ENCODE results near the gene TTC34.
"Not testable (repeated sequence)": the region's sequence is repeated elsewhere in the genome, so short reads cannot be mapped to it uniquely, and the experiment has no call there.

Gene TTC34

DNA sequence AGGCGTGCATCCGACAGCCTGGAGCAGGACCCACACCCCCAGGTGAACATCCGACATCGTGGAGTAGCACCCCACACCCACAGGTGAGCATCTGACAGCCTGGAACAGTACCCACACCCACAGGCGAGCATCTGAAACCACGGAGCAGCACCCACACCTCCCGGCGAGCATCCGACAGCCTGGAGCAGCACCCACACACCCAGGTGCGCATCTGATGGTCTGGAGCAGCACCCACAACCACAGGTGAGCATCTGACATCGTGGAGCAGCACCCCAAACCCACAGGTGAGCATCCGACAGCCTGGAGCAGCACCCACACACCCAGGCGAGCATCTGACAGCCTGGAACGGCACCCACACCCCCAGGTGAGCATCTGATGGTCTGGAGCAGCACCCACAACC, 46.1 kb downstream of the TTC34 start:
- not testable (repeated sequence) for DNase-seq

DNA sequence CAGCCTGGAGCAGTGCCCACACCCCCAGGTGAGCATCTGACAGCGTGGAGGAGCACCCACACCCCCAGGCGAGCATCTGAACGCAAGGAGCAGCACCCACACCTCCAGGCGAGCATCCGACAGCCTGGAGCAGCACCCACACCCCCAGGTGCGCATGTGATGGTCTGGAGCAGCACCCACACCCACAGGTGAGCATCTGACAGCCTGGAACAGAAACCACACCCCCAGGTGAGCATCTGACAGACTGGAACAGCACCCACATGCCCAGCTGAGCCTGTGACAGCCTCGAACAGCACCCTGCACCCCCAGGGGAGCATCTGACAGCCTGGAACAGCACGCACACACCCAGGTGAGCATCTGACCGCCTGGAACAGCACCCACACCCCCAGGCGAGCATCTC, 46.9 kb downstream of the TTC34 start:
- not testable (repeated sequence) for DNase-seq

DNA sequence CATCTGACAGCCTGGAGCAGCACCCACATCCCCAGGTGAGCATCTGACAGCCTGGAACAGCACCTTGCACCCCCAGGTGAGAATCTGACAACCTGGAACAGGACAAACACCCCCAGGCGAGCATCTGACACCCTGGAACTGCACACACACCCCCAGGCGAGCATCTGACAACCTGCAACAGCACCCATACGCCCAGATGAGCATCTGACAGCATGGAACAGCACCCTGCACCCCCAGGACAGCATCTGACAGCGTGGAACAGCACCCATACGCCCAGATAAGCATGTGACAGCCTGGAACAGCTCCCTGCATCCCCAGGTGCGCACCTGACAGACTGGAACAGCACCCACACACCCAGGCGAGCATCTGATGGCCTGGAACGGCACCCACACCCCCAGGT, 49.0 kb downstream of the TTC34 start:
- DNase-seq: not testable (repeated sequence)

DNA sequence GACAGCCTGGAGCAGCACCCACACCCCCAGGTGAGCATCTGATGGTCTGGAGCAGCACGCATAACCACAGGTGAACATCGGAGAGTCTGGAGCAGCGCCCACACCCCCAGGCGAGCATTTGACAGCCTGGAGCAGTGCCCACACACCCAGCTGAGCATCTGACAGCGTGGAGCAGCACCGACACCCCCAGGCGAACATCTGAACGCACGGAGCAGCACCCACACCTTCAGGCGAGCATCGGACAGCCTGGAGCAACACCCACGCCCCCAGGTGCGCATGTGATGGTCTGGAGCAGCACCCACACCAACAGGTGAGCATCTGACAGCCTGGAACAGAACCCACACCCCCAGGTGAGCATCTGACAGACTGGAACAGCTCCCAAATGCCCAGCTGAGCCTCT, 49.6 kb downstream of the TTC34 start:
- not testable (repeated sequence) for DNase-seq

DNA sequence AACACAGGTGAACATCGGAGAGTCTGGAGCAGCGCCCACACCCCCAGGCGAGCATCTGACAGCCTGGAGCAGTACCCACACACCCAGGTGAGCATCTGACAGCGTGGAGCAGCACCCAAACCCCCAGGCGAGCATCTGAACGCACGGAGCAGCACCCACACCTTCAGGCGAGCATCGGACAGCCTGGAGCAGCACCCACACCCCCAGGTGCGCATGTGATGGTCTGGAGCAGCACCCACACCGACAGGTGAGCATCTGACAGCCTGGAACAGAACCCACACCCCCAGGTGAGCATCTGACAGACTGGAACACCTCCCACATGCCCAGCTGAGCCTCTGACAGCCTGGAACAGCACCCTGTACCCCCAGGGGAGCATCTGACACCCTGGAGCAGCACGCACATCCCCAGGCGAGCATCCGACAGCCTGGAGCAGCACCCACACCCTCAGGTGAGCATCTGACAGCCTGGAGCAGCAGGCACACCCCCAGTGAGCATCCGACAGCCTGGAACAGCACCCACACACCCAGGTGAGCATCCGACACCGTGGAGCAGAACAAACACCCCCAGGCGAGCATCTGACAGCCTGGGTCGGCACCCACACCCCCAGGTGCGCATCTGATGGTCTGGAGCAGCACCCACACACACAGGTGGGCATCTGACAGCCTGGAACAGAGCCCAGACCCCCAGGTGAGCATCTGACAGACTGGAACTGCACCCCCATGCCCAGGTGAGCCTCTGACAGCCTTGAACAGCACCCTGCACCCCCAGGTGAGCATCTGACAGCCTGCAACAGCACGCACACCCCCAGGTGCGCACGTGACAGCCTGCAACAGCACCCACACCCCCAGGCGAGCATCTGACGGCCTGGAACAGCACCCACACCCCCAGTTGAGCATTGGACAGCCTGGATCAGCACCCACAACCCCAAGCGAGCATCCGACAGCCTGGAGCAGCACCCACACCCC, 50.4 kb downstream of the TTC34 start:
- DNase-seq: not testable (repeated sequence)

DNA sequence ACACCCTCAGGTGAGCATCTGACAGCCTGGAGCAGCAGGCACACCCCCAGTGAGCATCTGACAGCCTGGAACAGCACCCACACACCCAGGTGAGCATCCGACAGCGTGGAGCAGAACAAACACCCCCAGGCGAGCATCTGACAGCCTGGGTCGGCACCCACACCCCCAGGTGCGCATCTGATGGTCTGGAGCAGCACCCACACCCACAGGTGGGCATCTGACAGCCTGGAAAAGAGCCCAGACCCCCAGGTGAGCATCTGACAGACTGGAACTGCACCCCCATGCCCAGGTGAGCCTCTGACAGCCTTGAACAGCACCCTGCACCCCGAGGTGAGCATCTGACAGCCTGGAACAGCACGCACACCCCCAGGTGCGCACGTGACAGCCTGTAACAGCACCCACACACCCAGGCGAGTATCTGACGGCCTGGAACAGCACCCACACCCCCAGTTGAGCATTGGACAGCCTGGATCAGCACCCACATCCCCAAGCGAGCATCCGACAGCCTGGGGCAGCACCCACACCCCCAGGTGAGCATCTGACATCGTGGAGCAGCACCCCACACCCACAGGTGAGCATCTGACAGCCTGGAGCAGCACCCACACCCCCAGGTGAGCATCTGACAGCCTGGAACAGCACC, 51.3 kb downstream of the TTC34 start:
- DNase-seq: not testable (repeated sequence)

DNA sequence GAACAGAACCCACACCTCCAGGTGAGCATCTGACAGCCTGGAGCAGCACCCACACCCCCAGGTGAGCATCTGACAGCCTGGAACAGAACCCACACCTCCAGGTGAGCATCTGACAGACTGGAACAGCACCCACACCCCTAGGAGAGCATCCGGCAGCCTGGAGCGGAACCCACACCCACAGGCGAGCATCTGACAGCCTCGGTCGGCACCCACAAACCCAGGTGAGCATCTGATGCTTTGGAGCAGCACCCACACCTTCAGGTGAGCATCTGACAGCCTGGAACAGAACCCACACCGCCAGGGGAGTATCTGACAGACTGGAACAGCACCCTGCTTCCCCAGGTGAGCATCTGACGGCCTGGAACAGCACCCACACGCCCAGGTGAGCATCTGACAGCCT, 52.9 kb downstream of the TTC34 start:
- DNase-seq: not testable (repeated sequence)

DNA sequence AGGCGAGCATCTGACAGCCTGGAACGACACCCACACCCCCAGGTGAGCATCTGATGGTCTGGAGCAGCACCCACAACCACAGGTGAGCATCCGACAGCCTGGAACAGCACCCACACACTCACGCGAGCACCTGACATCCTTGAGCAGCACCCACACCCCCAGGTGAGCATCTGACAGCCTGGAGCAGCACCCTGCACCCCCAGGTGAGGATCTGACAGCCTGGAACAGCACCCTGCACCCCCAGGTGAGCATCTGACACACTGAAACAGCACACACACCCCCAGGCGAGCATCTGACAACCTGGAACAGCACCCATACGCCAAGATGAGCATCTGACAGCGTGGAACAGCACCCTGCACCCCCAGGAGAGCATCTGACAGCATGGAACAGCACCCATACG, 106.7 kb downstream of the TTC34 start:
- DNase-seq: not testable (repeated sequence)

DNA sequence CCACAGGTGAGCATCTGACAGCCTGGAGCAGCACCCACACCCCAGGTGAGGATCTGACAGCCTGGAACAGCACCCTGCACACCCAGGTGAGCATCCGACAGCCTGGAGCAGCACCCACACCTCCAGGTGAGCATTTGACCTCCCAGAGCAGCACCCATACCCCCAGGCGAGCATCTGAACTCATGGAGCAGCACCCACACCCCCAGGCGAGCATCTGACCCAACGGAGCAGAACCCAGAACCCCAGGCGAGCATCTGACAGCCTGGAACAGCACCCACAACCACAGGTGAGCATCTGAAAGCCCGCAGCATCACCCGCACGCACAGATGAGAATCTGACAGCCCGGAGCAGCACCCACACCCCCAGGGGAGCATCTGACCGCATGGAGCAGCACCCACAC, 111.3 kb downstream of the TTC34 start:
- not testable (repeated sequence) for DNase-seq

DNA sequence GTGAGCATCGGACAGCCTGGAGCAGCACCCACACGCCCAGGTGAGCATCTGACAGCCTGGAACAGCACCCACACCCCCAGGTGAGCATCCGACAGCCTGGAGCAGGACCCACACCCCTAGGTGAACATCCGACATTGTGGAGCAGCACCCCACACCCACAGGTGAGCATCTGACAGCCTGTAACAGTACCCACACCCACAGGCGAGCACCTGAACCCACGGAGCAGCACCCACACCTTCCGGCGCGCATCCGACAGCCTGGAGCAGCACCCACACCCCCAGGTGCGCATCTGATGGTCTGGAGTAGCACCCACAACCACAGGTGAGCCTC, 113.2 kb downstream of the TTC34 start:
- DNase-seq: not testable (repeated sequence)

DNA sequence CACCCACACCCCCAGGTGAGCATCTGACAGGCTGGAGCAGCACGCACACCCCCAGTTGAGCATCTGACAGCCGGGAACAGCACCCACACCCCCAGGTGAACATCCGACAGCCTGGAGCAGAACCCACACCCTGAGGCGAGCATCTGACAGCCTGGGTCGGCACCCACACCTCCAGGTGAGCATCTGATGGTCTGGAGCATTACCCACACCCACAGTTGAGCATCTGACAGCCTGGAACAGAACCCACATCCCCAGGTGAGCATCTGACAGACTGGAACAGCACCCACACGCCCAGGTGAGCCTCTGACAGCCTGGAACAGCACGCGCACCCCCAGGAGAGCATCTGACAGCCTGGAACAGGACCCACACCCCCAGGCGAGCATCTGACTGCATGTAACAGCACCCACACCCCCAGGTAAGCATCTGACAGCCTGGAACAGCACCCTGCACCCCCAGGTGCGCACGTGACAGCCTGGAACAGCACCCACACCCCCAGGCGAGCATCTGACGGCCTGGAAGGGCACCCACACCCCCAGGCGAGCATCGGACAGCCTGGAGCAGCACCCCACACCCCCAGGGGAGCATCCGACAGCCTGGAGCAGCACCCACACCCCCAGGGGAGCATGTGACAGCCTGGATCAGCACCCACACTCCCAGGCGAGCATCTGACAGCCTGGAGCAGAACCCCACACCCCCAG, 113.7 kb downstream of the TTC34 start:
- not testable (repeated sequence) for DNase-seq

DNA sequence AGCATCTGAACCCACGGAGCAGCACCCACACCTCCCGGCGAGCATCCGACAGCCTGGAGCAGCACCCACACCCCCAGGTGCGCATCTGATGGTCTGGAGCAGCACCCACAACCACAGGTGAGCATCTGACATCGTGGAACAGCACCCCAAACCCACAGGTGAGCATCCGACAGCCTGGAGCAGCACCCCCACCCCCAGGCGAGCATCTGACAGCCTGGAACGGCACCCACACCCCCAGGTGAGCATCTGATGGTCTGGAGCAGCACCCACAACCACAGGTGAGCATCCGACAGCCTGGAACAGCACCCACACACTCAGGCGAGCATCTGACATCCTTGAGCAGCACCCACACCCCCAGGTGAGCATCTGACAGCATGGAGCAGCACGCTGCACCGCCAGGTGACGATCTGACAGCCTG, 114.3 kb downstream of the TTC34 start:
- DNase-seq: not testable (repeated sequence)

DNA sequence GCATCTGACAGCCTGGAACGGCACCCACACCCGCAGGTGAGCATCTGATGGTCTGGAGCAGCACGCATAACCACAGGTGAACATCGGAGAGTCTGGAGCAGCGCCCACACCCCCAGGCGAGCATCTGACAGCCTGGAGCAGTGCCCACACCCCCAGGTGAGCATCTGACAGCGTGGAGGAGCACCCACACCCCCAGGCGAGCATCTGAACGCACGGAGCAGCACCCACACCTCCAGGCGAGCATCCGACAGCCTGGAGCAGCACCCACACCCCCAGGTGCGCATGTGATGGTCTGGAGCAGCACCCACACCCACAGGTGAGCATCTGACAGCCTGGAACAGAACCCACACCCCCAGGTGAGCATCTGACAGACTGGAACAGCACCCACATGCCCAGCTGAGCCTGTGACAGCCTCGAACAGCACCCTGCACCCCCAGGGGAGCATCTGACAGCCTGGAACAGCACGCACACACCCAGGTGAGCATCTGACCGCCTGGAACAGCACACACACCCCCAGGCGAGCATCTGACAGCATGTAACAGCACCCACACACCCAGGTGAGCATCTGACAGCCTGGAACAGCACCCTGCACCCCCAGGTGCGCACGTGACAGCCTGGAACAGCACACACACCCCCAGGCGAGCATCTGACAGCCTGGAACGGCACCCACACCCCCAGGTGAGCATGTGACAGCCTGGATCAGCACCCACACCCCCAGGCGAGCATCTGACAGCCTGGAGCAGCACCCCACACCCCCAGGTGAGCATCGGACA, 115.2 kb downstream of the TTC34 start:
- not testable (repeated sequence) for DNase-seq

DNA sequence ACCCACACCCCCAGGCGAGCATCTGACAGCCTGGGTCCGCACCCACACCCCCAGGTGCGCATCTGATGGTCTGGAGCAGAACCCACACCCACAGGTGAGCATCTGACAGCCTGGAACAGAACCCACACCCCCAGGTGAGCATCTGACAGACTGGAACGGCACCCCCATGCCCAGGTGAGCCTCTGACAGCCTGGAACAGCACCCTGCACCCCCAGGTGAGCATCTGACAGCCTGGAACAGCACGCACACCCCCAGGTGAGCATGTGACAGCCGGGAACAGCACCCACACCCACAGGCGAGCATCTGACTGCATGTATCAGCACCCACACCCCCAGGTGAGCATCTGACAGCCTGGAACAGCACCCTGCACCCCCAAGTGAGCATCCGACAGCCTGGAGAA, 115.8 kb downstream of the TTC34 start:
- DNase-seq: not testable (repeated sequence)

DNA sequence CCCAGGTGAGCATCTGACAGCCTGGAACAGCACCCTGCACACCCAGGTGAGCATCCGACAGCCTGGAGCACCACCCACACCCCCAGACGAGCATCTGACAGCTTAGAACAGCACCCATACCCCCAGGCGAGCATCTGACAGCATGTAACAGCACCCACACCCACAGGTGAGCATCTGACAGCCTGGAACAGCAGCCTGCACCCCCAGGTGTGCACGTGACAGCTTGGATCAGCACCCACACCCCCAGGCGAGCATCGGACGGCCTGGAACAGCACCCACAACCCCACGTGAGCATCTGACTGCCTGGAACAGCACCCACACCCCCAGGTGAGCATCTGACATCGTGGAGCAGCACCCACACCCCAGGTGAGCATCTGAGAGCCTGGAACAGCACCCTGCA, 116.6 kb downstream of the TTC34 start:
- not testable (repeated sequence) for DNase-seq

DNA sequence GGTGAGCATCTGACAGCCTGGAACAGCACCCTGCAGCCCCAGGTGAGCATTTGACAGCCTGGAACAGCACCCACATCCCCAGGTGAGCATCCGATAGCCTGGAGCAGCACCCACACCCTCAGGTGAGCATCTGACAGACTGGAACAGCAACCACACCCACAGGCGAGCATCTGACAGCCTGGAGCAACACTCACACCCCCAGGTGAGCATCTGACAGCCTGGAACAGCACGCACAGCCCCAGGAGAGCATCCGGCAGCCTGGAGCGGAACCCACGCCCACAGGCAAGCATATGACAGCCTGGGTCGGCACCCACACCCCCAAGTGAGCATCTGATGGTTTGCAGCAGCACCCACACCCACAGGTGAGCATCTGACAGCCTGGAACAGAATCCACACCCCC, 117.5 kb downstream of the TTC34 start:
- DNase-seq: not testable (repeated sequence)

DNA sequence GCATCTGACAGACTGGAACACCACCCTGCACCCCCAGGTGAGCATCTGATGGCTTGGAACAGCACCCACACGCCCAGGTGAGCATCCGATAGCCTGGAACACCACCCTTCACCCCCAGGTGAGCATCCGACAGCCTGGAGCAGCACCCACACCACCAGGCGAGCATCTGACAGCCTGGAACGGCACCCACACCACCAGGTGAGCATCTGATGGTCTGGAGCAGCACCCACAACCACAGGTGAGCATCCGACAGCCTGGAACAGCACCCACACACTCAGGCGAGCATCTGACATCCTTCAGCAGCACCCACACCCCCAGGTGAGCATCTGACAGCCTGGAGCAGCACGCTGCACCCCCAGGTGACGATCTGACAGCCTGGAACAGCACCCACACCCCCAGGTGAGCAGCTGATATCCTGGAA, 118.2 kb downstream of the TTC34 start:
- not testable (repeated sequence) for DNase-seq

DNA sequence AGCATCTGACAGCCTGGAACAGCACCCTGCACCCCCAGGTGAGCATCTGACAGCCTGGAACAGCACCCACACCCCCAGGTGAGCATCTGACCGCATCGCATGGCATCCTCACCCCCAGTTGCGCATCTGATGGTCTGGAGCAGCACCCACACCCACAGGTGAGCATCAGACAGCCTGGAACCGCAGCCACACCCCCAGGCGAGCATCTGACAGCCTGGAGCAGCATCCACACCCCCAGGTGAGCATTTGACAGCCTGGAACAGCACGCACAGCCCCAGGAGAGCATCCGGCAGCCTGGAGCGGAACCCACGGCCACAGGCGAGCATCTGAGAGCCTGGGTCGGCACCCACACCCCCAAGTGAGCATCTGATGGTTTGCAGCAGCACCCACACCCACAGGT, 118.6 kb downstream of the TTC34 start:
- not testable (repeated sequence) for DNase-seq

DNA sequence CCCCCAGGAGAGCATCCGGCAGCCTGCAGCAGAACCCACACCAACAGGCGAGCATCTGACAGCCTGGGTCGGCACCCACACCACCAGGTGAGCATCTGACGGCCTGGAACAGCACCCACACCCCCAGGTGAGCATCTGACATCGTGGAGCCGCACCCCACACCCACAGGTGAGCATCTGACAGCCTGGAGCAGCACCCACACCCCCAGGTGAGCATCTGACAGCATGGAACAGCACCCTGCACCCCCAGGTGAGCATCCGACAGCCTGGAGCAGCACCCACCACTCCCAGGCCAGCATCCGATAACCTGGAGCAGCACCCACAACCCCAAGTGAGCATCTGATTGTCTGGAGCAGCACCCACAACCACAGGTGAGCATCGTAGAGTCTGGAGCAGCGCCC, 124.8 kb downstream of the TTC34 start:
- DNase-seq: not testable (repeated sequence)

DNA sequence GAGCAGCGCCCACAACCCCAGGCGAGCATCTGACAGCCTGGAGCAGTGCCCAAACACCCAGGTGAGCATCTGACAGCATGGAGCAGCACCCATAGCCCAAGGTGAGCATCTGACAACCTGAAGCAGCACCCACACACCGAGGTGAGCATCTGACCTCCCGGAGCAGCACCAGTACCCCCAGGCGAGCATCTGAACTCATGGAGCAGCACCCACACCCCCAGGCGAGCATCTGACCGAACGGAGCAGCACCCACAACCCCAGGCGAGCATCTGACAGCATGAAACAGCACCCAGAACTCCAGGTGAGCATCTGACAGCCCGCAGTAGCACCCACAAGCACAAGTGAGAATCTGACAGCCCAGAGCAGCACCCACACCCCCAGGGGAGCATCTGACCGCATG, 129.8 kb downstream of the TTC34 start:
- not testable (repeated sequence) for DNase-seq

DNA sequence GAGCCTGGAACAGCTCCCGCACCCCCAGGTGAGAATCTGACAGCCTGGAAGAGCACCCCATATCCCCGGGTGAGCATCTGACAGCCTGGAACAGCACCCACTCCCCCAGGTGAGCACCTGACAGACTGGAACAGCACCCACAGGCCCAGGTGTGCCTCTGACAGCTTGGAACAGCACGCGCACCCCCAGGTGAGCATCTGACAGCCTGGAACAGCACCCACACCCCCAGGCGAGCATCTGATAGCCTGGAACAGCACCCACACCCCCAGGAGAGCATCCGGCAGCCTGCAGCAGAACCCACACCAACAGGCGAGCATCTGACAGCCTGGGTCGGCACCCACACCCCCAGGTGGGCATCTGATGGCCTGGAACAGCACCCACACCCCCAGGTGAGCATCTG, 141.7 kb downstream of the TTC34 start:
- DNase-seq: not testable (repeated sequence)

DNA sequence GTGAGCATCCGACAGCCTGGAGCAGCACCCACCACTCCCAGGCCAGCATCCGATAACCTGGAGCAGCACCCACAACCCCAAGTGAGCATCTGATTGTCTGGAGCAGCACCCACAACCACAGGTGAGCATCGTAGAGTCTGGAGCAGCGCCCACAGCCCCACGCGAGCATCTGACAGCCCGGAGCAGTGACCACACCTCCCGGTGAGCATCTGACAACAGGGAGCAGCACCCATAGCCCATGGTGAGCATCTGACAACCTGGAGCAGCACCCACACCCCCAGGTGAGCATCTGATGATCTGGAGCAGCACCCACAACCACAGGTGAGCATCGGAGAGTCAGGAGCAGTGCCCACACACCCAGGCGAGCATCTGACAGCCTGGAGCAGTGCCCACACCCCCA, 143.6 kb downstream of the TTC34 start:
- not testable (repeated sequence) for DNase-seq

DNA sequence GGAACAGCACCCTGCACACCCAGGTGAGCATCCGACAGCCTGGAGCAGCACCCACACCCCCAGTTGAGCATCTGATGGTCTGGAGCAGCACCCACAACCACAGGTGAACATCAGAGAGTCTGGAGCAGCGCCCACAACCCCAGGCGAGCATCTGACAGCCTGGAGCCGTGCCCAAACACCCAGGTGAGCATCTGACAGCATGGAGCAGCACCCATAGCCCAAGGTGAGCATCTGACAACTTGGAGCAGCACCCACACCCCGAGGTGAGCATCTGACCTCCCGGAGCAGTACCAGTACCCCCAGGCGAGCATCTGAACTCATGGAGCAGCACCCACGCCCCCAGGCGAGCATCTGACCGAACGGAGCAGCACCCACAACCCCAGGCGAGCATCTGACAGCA, 144.4 kb downstream of the TTC34 start:
- not testable (repeated sequence) for DNase-seq
